GM19043 (cell line): Measurements from ENCODE around the gene CCDC17.

Source experiments
- ATAC-seq: cut with Tn5 transposase; IDR thresholded peaks from one replicate; pipeline ENCODE4 v1.9.1; 2021; ENCODE audit warnings: low read depth; ENCODE audit not compliant: unreplicated experiment

The CCDC17 gene

GRCh38 chr1:45584351-45585109 is 39.3 kb downstream of the CCDC17 start:
- ATAC-seq, result no peak

DNA sequence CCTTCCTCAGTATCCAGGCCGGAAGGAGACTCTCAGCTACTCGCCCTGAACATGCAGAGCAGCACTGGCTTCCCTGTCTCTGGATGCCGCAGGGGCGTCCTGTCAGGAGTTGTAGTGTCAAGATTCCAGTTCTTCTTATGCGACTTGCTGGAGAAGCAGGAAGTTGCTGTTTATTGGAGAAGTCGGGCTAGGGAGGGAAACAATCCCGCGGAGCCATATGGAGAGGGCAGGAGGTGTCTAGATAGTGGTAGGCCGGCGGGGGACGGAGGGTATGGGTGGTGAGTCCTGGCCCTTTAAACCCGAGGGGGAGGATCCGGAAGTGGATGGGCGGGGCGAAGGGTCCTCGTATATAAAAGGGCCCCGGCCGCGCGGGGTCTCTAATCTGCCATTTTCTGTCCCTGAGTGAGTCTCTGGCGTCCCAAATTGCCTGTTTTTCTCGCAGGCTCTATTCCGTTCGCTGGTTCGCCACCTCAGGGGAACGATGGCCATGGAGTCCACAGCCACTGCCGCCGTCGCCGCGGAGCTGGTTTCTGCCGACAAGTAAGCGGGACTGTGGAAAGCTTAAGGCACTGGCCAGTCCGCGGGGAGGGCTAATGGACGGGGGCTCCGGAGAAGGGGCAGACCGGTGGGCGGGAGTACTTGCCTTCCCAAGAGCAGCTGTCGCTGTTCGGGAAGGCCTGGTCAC is 40.0 kb downstream of the CCDC17 start, which contains the start of gene NASP:
NASP (plus strand) TSS at position 376 of the 685 bp plus-strand sequence; CDS start at position 482, 106 bp downstream.
- ATAC-seq, result peak; percentile 39

DNA sequence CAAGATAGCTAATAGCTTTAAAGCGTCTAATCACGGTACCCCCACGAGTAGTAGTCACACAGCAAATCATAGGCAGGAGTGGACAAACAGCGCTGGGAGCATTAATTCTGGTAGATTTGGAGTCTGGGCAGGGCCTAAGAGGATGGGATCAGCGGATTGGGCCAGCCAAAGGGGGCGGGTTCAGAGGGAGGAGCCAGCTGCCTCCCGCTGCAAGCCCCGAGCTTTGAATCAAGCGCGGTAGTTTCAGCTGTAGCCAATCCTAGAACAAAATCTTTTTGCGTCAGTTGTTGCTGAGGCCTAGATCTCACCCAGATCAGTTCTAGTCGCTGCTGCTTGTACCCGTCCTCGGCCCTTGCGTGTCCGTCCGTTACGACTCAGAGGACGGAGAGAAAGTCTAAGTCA is 40.6 kb downstream of the CCDC17 start:
- ATAC-seq, result peak; percentile 81

- no peak for ATAC-seq
These were observed 49.7 kb downstream of the CCDC17 start for GRCh38 chr1:45574105-45574626.

DNA sequence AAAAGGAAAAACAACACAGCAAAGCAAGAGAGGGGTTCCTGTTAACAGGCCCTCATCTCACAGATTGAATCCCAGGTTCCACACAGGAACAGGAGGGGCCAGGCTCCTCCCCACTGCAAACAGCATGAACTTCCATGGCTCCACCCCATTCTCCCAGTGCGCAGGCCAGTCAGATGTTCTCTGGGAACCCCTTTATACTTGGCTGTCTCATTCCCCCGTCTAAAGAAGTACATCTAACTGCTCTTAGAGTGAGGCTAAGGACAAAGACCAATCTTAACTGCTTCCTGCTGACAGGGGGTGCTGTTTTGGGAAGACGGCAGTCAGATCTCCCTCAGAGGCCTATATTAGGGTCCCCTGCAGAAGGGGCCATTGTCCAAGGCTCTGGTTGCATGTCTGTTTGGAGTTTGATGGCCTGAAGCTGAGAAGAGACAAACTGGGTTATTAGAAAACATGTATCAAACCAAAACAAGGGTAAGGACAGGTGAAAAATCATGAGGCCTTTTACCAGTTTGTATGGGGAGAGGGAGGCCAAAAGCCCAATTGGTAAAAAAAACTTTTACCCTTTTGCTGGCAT is 50.5 kb downstream of the CCDC17 start:
- no peak for ATAC-seq

- no peak for ATAC-seq
These were observed 53.2 kb downstream of the CCDC17 start for GRCh38 chr1:45570631-45571030.
